ENCODE measurements around the gene DTD1.

GRCh38 chr20:18621004-18621403, 33.1 kb downstream of the DTD1 start:
- no peak for TF ChIP-seq CTCF (IDR thresholded peaks at IDR 0.05)
- no peak for TF ChIP-seq POLR2AphosphoS5 (IDR thresholded peaks at IDR 0.05)
- no peak for TF ChIP-seq POLR2A (IDR thresholded peaks at IDR 0.05)
